ENCODE data around the gene QRICH1. TPM values are rescaled to one million over a fixed set of nuclear protein-coding genes. Genes with fewer than 3 reads are reported as not detected.
A peak's percentile ranks its signal among the peaks of the same experiment; 100 is the strongest.

The QRICH1 gene
- total RNA-seq, 5 donors from 2014 or later (not counting 1 experiment from before 2014, with no cell fraction given), result 142 to 202 (median 155) TPM

GRCh38 chr3:48997714-48998637, 95.9 kb downstream of the QRICH1 start:
- POLR2A ChIA-PET, result no interaction called here
- peaks cover 9% of the 10 kb centered on the region for H3K36me3 Mint-ChIP-seq
- H3K27me3 Mint-ChIP-seq, result no peaks in the 10 kb centered on the region
- H3K4me3 Mint-ChIP-seq, result no peak overlapping the region
- WGBS (ENCODE audit: insufficient coverage), result 96% methylated on average over 12 of the region's 20 CpGs
- no peaks in the 10 kb centered on the region for H3K27me3 ChIP-seq (replicated peaks in 1 of 2; ENCODE audit: control insufficient read depth in 2 of 2, extremely low read depth in 1 of 2, insufficient read depth in 2 of 2, low read length in 1 of 2)
- CTCF ChIA-PET, result no interaction called here
- no peak overlapping the region for H3K27ac Mint-ChIP-seq
- H3K9me3 ChIP-seq, result no peaks in the 10 kb centered on the region
- no peaks in the 10 kb centered on the region for H3K4me1 ChIP-seq (ENCODE audit: control insufficient read depth in 1 of 2, extremely low read depth in 1 of 2, insufficient read depth in 2 of 2, low read length in 2 of 2)
- DNase-seq (no peak), ATAC-seq (replicated peaks in 1 of 4) (no peak)
- peaks cover 11 to 18% (median 17%) of the 10 kb centered on the region in 3 donors for H3K4me1 Mint-ChIP-seq
- no peaks in the 10 kb centered on the region for H3K9me3 Mint-ChIP-seq
- H3K27ac ChIP-seq (ENCODE audit: low read length), result no peak overlapping the region
- no peak overlapping the region for H3K4me3 ChIP-seq (ENCODE audit: control insufficient read depth in 1 of 2, extremely low read depth in 1 of 2, low read length in 1 of 2)
- H3K36me3 ChIP-seq (ENCODE audit: control insufficient read depth in 2 of 2, extremely low read depth in 1 of 2, insufficient read depth in 1 of 2, low read length in 1 of 2), result peaks cover 4 to 8% of the 10 kb centered on the region in 2 donors

GRCh38 chr3:48997102-48997635, 96.7 kb downstream of the QRICH1 start:
- ATAC-seq (replicated peaks in 1 of 4) (no peak), DNase-seq (no peak)
- no peaks in the 10 kb centered on the region for H3K27me3 ChIP-seq (replicated peaks in 1 of 2; ENCODE audit: control insufficient read depth in 2 of 2, extremely low read depth in 1 of 2, insufficient read depth in 2 of 2, low read length in 1 of 2)
- no peaks in the 10 kb centered on the region for H3K9me3 Mint-ChIP-seq
- H3K36me3 ChIP-seq (ENCODE audit: control insufficient read depth in 2 of 2, extremely low read depth in 1 of 2, insufficient read depth in 1 of 2, low read length in 1 of 2), result peaks cover 4 to 10% of the 10 kb centered on the region in 2 donors
- H3K27ac Mint-ChIP-seq, result no peak overlapping the region
- H3K4me3 Mint-ChIP-seq, result no peak overlapping the region
- H3K27me3 Mint-ChIP-seq, result no peaks in the 10 kb centered on the region
- H3K36me3 Mint-ChIP-seq, result peaks cover 9% of the 10 kb centered on the region
- 97% methylated on average over 5 of the region's 8 CpGs for WGBS (ENCODE audit: insufficient coverage)
- ChIA-PET POLR2A (interaction anchor here in 1 of 2 donors (0.6 kb wide), 1 partner anchor 1766 kb away, joined by 3 read pairs; no protein-coding TSS in a partner anchor), CTCF (no interaction called here)
- no peaks in the 10 kb centered on the region for H3K9me3 ChIP-seq
- peaks cover 12 to 18% (median 17%) of the 10 kb centered on the region in 3 donors for H3K4me1 Mint-ChIP-seq
- no peak overlapping the region for H3K27ac ChIP-seq (ENCODE audit: low read length)
- no peaks in the 10 kb centered on the region for H3K4me1 ChIP-seq (ENCODE audit: control insufficient read depth in 1 of 2, extremely low read depth in 1 of 2, insufficient read depth in 2 of 2, low read length in 2 of 2)
- no peak overlapping the region for H3K4me3 ChIP-seq (ENCODE audit: control insufficient read depth in 1 of 2, extremely low read depth in 1 of 2, low read length in 1 of 2)

- no peak overlapping the region for H3K4me3 Mint-ChIP-seq
- peaks cover 9% of the 10 kb centered on the region for H3K36me3 Mint-ChIP-seq
- WGBS (ENCODE audit: insufficient coverage), result 95% methylated on average over 8 of the region's 8 CpGs
Observed at GRCh38 chr3:48996640-48997039, 97.2 kb downstream of the QRICH1 start.

GRCh38 chr3:48993834-48994233, 100.0 kb downstream of the QRICH1 start:
- H3K9me3 Mint-ChIP-seq, result no peaks in the 10 kb centered on the region
- peaks cover 37 to 42% (median 40%) of the 10 kb centered on the region in 3 donors for H3K4me1 Mint-ChIP-seq
- POLR2A ChIA-PET, result interaction anchor here in 1 of 2 donors (0.6 kb wide), 1 partner anchor 37 kb away, joined by 9 read pairs; no protein-coding TSS in a partner anchor
- CTCF ChIA-PET, result interaction anchor here in 1 of 2 donors (0.7 kb wide), 1 partner anchor 13 kb away, joined by 4 read pairs; the partner anchor contains the start of gene WDR6
- H3K36me3 Mint-ChIP-seq, result peaks cover 9% of the 10 kb centered on the region
- DNase-seq, result no peak
- no peak overlapping the region for H3K27ac Mint-ChIP-seq
- H3K4me3 Mint-ChIP-seq, result no peak overlapping the region
- H3K27ac ChIP-seq (ENCODE audit: low read length), result no peak overlapping the region
- H3K4me1 ChIP-seq (ENCODE audit: control insufficient read depth in 1 of 2, extremely low read depth in 1 of 2, insufficient read depth in 2 of 2, low read length in 2 of 2), result peaks cover 8 to 24% of the 10 kb centered on the region in 2 experiments
- no peaks in the 10 kb centered on the region for H3K9me3 ChIP-seq
- no peak for ATAC-seq (replicated peaks in 1 of 4)
- peaks cover 4 to 10% of the 10 kb centered on the region in 2 donors for H3K36me3 ChIP-seq (ENCODE audit: control insufficient read depth in 2 of 2, extremely low read depth in 1 of 2, insufficient read depth in 1 of 2, low read length in 1 of 2)
- H3K27me3 ChIP-seq (replicated peaks in 1 of 2; ENCODE audit: control insufficient read depth in 2 of 2, extremely low read depth in 1 of 2, insufficient read depth in 2 of 2, low read length in 1 of 2), result no peaks in the 10 kb centered on the region
- no peak overlapping the region for H3K4me3 ChIP-seq (ENCODE audit: control insufficient read depth in 1 of 2, extremely low read depth in 1 of 2, low read length in 1 of 2)
- H3K27me3 Mint-ChIP-seq, result no peaks in the 10 kb centered on the region

More at GRCh38 chr3:48996640-48997039, 97.2 kb downstream of the QRICH1 start:
- no peaks in the 10 kb centered on the region for H3K27me3 Mint-ChIP-seq
- ATAC-seq (replicated peaks in 1 of 4), result no peak
- Histone ChIP-seq H3K36me3 (ENCODE audit: control insufficient read depth in 2 of 2, extremely low read depth in 1 of 2, insufficient read depth in 1 of 2, low read length in 1 of 2) (peaks cover 4 to 10% of the 10 kb centered on the region in 2 donors), H3K4me1 (ENCODE audit: control insufficient read depth in 1 of 2, extremely low read depth in 1 of 2, insufficient read depth in 2 of 2, low read length in 2 of 2) (peaks cover 0 to 2% of the 10 kb centered on the region in 2 experiments), H3K27me3 (replicated peaks in 1 of 2; ENCODE audit: control insufficient read depth in 2 of 2, extremely low read depth in 1 of 2, insufficient read depth in 2 of 2, low read length in 1 of 2) (no peaks in the 10 kb centered on the region), H3K9me3 (no peaks in the 10 kb centered on the region), H3K4me3 (ENCODE audit: control insufficient read depth in 1 of 2, extremely low read depth in 1 of 2, low read length in 1 of 2) (no peak overlapping the region), H3K27ac (ENCODE audit: low read length) (no peak overlapping the region)
- CTCF ChIA-PET, result interaction anchor here in 1 of 2 donors (0.7 kb wide), 1 partner anchor 421 kb away, joined by 5 read pairs; no protein-coding TSS in a partner anchor
- H3K27ac Mint-ChIP-seq, result no peak overlapping the region
- no peak for DNase-seq
- POLR2A ChIA-PET, result interaction anchor here in 1 of 2 donors (0.6 kb wide), 1 partner anchor 1766 kb away, joined by 3 read pairs; no protein-coding TSS in a partner anchor
- no peaks in the 10 kb centered on the region for H3K9me3 Mint-ChIP-seq
- peaks cover 17 to 24% (median 22%) of the 10 kb centered on the region in 3 donors for H3K4me1 Mint-ChIP-seq

GRCh38 chr3:48991851-48992545, 101.9 kb downstream of the QRICH1 start:
- ATAC-seq (replicated peaks in 1 of 4) (no peak), DNase-seq (no peak)
- Histone ChIP-seq H3K9me3 (no peaks in the 10 kb centered on the region), H3K27ac (ENCODE audit: low read length) (no peak overlapping the region), H3K27me3 (replicated peaks in 1 of 2; ENCODE audit: control insufficient read depth in 2 of 2, extremely low read depth in 1 of 2, insufficient read depth in 2 of 2, low read length in 1 of 2) (no peaks in the 10 kb centered on the region), H3K4me1 (ENCODE audit: control insufficient read depth in 1 of 2, extremely low read depth in 1 of 2, insufficient read depth in 2 of 2, low read length in 2 of 2) (peaks cover 8 to 39% of the 10 kb centered on the region in 2 experiments), H3K4me3 (ENCODE audit: control insufficient read depth in 1 of 2, extremely low read depth in 1 of 2, low read length in 1 of 2) (no peak overlapping the region), H3K36me3 (ENCODE audit: control insufficient read depth in 2 of 2, extremely low read depth in 1 of 2, insufficient read depth in 1 of 2, low read length in 1 of 2) (peaks cover 4 to 8% of the 10 kb centered on the region in 2 donors)
- H3K27ac Mint-ChIP-seq, result peak overlapping the region; percentile 92 to 93
- H3K27me3 Mint-ChIP-seq, result no peaks in the 10 kb centered on the region
- peak overlapping the region; percentile 89 to 93 (median 92) for H3K4me3 Mint-ChIP-seq
- 86% methylated on average over 1 of the region's 5 CpGs for WGBS (ENCODE audit: insufficient coverage)
- peaks cover 9% of the 10 kb centered on the region for H3K36me3 Mint-ChIP-seq
- CTCF ChIA-PET, result interaction anchor here (0.6 to 1.9 kb wide), 5 partner anchors 15 to 1284 kb away, joined by 4 to 10 read pairs (median 5); partner anchors contain the start of gene WDR6 (in 1 of the 2)
- peaks cover 47 to 49% (median 49%) of the 10 kb centered on the region in 3 donors for H3K4me1 Mint-ChIP-seq
- H3K9me3 Mint-ChIP-seq, result no peaks in the 10 kb centered on the region
- POLR2A ChIA-PET, result interaction anchor here (0.6 to 2.1 kb wide), 3 partner anchors 15 to 314 kb away, joined by 3 to 7 read pairs (median 4); partner anchors contain the start of gene WDR6 (in 2 of the 2)

All from T-cell (primary cell).